Prostate gland (tissue), 2 donors: ENCODE data around the gene DEFB129.

Experiments
- CTCF ChIP-seq, 4 experiments: fragments of 200-600 bp in 2 of 4; fragments of 450-650 bp in 2 of 4; sonication (generic) in 2 of 4; IDR thresholded peaks; 1 replicate in 3 of 4; 2 replicates in 1 of 4; pipeline ENCODE4 v1.5.1; 2016 to 2019; ENCODE audit warnings: antibody characterized with exemption in 4 of 4, mild to moderate bottlenecking in 2 of 4, moderate library complexity in 2 of 4
- POLR2A ChIP-seq: fragments of 450-650 bp; IDR thresholded peaks from one replicate; pipeline ENCODE4 v1.6.1; 2016; ENCODE audit warnings: antibody characterized with exemption, mild to moderate bottlenecking

GRCh38 chr20:184288-184687 is 42.8 kb upstream of the DEFB129 start:
- TF ChIP-seq CTCF (IDR thresholded peaks at IDR 0.05) (no peak), POLR2A (no peak)
